CD4-positive, alpha-beta T cell treated with Interleukin-4 for 1 hour (primary cell): ENCODE data around the gene SFSWAP.
A peak's percentile ranks its signal among the peaks of the same experiment; 100 is the strongest.
"Not testable (repeated sequence)": the region's sequence is repeated elsewhere in the genome, so short reads cannot be mapped to it uniquely, and the experiment has no call there.

Experiments
- DNase-seq, 2 donors: peaks; one replicate each; pipeline ENCODE4 v3.0.0-alpha.2; 2020 to 2022

Gene SFSWAP

DNA sequence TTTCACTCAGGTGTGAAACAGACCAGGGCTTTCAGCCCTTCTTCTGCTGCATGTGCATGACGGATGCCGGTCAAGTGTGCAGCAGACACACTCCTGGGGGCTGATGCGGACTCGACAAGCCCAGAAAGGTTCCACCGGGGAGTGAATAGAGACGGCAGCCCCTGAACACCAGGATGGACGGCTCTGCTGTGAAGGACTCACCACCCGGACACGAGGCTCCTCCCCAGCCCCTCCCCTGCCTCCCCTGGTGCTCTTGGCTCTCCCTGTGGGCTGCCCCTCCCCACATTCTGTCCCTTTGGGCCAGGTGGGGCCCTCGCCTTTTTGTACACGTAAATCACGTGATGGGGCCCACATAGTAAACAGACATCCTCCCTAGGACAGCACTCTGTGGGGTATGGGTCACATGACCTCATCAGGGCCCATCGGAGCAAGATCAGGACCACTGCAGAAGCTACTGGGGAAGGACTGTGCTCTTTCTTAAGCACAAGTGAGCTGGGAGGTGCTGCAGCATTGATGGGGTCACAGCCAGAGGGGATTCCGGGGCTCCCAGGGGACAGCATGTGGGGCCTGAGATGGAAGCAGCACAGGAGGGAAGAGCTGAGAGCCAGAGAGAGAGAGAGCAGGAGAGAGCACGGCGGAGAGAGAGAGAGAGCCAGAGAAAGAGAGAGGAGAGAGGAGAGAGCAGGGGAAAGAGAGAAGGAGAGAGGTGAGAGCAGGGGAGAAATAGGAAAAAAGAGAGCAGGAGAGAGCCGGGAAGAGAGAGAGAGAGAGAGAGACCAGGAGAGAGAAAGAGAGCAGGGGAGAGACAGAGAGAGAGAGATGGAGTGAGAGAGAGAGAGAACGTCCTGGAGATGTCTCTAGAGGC lies 30.3 kb upstream of the SFSWAP start:
- not testable (repeated sequence) for DNase-seq

DNA sequence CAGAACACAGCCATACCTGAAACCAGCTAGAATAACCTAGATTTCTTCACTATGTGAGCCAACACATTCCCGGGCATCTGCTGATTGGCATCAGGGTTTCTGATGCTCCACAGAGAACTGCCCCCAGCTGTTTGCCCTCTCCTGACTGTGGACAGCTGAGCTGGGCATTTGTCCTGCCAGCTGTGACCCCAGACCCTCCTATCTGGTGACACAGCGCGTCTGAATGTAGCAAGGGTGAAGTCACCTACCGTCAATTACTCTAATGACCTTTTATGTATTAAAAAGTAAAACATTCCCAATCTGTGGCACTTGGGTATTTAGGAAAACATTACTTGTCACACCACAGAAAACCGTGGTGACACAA lies 29.7 kb upstream of the SFSWAP start:
- DNase-seq: no peak

DNA sequence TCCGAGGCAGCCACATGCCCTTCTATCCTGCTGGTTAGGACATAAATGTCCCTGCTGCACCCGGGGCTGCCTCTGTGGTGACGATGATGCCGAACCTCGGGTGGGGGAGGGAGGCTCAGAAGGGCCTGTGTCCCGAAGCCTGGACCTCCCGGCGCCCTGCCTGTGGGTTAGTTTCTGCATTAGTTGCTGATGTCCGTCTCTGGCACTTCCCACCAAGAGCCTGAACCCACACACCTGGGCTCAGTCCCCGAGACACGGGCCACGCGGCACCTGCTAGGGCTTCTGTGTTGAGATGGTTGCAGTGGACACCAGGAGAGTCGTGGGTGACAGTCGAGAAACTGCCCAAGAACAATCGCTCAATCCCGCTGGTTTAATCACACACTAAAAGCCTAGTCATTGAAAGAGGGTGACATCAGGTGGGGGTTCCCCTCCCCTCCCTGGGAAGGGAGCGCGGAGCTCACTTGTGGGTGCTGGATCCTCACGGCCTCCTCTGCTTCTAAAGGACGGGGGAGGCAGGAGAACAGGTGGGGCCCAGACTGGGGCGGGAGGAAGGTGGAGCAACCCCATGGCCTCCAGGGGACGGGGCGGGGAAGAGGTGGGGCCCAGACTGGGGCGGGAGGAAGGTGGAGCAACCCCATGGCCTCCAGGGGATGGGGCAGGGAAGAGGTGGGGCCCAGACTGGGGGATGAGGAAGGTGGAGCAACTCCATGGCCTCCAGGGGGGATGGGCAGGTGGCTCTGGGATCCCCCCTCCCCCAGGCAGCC lies 29.0 kb upstream of the SFSWAP start:
- DNase-seq: peak in 1 of 2 donors; percentile 90

DNA sequence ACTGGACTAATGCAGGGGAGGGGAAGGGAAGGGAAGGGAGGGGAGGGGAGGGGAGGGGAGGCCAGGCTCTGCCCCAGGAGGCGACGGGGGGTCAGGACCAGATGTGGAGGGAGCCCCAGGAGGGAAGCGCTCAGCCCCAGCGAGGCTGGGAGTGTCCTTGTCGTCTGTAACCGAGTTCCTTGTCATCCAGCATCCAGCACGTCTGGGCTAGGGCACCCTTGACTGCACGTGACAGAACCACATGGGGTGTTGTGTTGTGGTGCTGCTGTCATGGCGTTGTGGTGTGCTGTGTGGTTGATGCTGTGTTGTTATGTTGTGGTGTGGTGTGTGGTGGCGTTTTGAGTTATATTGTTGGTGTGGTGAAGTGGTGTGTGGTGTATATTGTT lies 28.4 kb upstream of the SFSWAP start:
- DNase-seq: peak in 1 of 2 donors; percentile 58

DNA sequence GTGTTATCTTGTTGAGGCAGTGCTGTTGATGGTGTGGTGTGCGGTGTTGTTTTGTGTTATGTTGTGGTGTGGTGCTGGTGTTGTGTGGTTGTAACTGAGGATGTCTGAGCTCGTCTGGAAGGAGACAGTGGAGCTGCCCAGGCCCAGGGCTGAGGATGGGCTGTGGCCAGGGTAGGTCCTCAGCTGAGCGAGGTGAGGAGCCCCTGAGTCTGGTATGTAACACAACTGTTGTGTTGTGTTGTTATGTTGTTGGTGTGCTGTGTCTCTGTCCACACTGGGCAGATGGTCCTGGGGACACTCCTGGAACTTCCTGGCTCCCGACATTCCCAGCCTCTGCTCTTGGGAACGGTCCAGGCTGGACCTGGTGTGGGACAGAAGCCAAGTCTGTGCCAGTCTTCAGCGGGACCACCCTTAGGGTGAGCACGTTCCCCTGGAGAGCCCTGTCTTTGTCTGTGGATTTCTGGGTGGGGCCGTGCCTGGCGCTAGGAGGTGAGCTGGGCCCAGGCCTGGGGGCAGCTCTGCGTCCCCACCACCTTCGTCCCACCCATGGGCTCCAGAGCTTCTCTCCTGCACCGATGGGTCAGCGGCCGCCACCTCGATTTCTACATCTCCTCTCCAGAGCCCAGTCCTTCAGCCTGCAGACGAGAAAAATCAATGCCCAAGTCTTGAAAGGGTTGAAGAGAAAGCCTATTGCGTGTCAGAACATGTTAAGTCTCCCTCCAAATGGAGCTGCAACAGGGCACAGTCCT lies 27.4 kb upstream of the SFSWAP start:
- no peak for DNase-seq

DNA sequence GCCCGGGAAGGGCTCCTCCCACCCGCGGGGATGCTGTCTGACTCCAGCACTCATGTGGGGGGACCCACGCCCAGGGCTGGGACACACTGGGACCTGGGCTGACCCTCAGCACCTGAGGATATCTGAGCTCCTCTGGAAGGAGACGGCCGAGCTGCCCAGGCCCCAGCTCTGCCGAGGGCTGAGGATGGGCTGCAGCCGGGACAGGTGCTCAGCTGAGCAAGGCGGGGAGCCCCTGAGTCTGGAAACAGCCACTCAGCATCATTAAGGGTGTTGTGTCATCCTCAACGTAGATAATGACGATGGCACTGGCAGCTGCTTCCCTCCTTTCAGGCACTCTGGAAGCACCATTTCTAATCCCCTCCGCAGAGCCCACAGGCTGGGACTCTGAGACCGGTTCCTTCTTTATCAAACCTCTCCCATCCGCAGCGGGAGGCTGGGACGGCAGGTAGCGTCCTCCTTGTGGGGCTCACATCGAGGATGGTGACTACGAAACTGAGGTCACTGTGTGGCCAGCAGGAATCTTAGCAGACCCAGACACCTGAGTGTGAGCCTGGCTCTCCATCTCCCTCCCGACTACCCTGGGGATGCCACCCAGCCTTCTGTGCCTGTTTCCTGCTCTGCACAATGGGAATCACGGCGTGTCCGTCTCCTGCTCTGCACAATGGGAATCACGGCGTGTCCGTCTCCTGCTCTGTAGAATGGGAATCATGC lies 26.7 kb upstream of the SFSWAP start:
- no peak for DNase-seq

DNA sequence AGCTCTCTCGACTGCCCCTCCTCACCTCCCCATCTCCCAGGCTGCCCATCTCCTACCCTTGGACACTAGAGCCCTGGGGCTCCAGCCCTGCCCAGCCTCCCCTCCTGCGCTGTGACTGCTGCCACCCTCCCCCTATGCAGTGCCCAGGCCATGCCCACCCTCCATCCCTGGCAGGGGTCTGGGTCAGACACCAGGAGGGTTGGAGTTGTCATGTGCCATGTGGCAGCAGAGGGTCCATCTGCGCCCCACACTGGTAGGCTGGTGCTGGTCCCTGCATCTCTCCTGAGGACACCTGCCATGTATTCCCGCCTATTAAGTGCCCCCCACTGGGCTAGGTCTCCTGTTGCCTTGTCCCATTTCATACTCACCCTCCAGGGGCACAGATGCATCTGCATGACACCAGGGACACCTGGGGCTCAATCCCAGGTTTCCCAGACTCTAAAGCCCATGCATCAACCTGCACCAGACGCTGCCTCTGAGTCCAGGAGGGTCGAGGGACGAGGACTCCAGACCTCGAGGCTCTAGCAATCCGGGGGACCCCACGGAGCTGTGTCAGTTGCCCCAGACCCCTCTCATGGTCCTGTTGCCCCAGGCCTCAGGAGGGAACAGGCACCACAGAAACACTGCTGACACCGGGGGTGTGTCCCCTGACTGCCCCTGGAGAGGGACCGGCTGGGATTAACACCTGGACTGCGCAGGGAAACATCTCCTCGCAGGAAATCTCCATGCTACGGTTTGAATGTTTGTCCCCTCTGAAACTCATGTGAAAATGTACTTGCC lies 23.4 kb upstream of the SFSWAP start:
- DNase-seq: no peak

DNA sequence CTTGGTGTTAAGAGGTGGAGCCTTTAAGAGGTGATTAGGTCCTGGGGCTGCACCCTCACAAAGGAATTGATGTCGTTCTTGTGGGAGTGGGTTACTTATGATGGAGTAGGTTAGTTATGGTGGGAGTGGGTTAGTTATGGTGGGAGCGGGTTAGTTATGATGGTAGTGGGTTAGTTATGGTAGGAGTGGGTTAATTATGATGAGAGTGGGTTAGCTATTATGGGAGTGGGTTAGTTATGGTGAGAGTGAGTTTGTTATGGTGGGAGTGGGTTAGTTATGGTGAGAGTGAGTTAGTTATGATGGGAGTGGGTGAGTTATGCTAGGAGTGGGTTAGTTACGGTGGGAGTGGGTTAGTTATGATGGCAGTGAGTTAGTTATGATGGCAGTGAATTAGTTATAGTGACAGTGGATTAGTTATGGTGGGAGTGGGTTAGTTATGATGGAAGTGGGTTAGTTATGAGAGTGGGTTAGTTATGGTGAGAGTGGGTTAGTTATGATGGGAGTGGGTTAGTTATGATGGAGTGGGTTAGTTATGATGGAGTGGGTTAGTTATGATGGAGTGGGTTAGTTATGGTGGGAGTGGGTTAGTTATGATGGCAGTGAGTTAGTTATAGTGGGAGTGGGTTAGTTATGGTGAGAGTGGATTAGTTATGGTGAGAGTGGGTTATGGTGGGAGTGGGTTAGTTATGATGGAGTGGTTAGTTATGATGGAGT lies 22.6 kb upstream of the SFSWAP start:
- no peak for DNase-seq

DNA sequence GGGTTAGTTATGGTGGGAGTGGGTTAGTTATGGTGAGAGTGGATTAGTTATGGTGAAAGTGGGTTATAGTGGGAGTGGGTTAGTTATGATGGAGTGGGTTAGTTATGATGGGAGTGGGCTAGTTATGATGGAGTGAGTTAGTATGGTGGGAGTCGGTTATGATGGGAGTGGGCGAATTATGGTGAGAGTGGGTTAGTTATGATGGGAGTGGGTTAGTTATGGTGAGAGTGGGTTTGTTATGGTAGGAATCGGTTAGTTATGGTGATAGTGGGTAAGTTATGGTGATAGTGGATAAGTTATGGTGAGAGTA lies 22.1 kb upstream of the SFSWAP start:
- DNase-seq: no peak

DNA sequence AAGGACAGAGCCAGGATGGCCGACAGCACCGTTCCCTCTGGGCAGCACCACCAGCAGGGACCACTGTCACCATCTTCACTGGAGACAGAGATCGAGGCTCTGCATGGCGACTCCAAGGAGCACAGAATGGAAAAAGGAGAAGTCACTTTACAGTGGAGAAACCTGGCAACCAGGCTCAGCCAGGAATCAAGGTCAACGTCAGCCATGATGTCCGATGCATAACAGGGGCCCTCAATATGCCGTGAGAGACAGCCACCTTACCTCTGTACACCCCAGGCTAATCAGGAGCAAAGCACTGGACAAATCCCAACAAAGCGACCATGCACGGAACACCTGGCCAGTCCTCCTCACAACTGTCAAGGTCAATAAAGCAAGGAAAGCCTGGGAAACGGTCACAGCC lies 20.6 kb upstream of the SFSWAP start:
- no peak for DNase-seq

DNA sequence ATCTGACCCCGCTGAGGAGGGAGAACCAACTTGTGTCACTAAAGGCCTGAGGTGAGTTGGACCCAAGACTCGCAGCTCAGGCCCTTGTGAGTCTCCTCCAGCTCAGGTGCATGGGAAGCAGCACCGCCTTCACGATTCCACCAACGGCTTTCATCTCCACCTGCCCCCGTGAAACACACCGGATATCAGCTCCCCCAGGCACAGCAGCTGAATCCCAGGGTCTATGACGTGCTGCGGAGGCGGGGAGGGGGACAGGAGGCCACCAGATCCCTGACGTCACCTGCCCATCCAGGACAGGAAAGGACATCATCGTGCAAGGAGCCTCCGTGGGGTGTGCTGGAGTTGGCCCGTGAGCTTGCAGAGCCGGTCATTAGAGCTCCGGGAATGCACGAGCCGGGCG lies 18.5 kb upstream of the SFSWAP start:
- DNase-seq: no peak

DNA sequence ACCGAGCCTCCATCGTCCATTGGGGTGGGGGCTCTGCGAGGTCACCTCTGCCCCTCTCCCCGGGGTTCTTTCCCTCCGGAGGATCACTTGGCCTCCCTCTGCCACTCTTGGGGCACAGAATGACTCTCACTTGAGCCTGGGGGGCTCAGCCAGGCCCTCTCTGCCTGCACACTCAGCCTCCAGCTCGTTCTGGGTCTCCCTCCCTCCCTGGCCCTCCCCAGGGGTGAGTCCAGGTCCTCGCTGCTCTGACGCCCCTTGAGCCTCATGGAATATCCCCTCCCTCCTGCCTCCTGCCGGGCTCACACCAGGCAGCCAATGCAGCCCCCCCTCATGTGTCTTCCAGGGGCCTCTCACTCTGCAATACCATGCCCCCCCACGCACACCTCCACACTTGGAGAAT lies 17.7 kb upstream of the SFSWAP start:
- no peak for DNase-seq

DNA sequence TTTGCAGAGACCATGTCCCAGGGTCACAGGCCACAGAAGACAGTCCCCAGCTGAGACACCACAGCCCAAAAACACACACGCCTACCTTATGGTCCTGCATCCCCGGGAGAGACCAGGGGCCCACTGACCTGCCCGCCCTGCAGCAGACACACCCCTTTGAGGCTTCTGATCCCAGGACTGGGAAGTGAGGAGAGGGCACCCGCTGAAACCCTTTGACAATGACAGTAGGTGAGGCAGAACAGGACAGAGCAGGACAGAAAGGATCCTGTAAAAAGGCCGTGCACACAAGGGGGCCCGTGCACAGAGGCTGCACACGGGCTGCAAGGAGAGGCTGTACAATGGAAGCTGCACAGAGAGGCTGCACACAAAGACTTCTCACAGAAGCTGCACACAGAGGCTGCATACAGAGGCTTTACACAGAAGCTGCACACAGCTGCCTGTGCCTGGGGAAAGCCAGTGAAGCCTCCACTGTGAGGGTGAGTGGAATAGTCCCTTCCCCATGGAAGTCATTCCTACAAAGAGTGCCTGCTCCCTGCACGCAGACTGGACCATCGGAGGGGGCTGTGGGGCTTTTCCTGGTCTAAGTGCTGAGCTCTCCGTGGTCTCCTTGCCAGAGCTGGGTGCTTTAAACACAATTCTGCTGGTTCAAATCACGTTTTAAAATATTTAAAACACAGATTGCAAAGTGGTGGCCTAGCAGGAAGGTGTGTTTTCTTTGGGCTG lies 16.6 kb upstream of the SFSWAP start:
- no peak for DNase-seq

DNA sequence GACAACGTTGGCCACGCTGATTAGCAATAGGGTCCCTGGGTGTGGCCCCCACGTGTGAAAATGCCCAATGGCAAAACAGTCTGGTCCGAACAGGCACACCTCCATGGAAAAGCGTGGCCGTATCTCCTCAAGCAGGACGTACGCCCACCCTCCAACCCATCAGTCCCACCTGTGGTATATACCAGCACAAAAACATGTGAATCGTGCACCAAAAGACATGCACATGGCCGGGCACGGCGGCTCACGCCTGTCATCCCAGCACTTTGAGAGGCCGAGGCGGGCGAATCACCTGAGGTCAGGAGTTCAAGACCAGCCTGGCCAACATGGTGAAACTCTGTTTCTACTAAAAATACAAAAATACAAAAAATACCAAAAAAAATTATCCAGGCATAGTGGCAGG lies 14.9 kb upstream of the SFSWAP start:
- no peak for DNase-seq

DNA sequence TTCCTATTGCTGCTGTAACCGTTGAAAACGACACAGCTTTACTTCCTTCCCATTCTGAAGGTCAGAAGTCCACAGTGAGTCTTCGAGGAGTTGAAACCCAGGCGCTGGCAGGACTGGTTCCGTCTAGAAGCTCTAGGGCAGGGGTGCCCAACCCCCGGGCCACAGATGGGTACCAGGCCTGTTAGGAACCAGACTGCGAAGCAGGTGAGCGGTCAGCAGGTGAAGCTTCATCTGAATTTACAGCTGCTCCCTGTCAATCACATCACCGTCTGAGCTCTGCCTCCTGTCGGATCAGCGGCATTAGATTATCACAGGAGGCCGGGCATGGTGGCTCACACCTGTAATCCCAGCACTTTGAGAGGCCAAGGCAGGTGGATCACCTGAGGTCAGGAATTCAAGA lies 12.6 kb upstream of the SFSWAP start:
- no peak for DNase-seq

DNA sequence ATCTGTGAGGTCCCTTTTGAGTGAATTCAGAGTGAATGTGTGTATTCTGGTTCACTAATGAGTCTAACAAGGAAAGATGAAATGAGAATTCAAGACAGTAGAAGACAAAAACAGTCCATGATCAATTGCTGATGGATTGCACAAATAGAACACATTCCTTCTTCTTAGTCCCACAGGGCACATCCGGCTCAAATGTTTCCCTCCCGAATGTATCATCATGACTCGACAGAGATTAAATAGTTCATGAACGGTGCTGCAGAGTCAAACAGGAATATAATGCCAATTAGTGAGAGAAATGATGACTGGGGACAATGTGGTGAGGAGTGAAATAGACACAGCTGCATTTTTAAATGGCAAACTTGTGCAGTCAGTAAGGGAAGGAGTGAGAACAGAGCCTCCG lies 11.5 kb upstream of the SFSWAP start:
- no peak for DNase-seq

DNA sequence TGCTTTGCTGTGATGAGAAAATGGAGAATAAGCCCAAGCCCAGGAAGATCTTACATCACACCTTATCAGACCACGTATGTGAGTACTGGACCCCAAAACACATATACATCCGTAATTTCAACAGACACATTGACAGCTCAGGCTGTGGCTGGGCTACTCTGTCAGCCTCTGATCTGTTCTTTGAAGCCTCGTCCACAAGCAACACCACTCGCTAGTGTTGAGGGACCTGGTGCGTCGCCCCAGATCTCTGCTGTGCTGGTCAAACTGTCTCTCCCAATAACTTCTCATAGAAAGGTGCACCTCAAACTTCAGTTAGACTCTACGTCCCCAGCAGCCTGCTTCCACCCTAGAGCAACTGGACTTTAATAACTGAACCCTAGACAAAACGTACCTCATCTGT lies 10.6 kb upstream of the SFSWAP start:
- DNase-seq: no peak

DNA sequence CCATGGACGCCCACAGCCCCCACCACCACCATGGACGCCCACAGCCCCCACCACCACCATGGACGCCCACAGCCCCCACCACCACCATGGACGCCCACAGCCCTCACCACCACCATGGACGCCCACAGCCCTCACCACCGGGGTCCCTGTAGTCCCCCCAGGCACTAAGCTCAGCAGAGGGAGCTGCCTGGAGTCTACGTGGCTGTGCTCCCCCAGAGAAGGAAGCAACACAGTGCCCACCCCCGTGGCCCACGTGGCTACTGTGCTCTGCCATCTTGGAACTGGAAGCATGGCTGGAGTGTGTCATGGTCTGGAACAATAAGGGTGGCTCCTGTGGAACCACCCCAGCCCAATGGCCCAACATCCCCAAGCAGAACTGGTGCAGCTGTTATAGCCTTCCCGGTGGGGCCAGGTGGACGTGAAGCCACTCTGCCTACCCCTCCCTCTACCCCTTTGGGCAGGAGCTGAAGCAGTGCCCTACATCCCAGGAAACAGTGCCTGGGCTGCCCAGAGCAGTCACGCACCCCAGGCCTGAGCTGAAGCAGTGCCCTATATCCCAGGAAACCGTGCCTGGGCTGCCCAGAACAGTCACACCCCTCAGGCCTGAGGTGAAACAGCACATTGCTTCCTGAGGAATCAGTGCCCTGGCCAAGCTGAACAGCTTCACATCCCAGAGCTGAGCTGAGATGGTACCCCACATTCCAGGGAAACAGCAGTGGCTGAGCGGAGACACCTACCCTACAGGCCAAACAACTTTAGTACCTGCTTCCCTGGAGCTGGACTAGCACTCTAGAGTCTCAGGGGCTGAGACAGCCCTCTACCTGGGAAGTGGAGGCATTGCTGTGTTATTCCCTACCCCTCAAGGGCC lies 9.0 kb upstream of the SFSWAP start:
- no peak for DNase-seq

DNA sequence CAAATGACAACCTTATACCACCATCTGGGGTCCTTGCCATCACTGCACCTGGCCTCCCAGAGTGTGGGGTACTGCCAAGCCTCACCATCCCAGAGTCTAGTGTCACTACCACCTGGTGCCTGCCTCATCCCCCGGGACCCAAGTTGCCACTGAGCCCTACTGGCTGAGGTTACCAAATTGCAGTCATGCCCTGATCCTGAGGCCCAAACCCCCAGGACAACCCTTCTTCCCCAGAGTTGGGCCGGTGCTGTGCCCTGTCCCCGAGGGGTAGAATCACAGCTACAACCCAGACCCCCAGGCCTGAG lies 8.4 kb upstream of the SFSWAP start:
- DNase-seq: no peak

DNA sequence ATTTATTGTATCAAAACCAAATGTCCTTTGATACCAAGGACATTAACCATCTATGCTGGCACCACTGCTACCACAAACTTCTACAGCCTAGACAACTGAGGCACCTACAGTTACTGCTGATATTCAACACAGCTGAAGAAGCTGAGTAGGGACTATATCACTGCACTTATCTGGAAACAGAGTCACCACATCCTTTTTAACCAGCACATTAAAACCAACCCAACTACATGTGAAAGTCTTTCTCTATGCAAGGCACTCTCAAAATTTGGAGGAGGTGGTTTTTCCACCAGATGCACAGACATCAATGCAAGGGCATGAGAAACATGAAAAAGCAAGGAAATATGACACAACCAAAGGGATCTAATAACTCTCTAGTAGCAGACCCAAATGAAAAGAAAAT lies 7.7 kb upstream of the SFSWAP start:
- DNase-seq: no peak
